HepG2 (cell line): Measurements from ENCODE around the gene COMT. TPM values are rescaled to one million over a fixed set of nuclear protein-coding genes. Genes with fewer than 3 reads are reported as not detected.

Experiments
- DPF2 ChIP-seq: sonication (generic); formaldehyde crosslinking; IDR thresholded peaks from 2 replicates; pipeline ENCODE4 v1.4.0; 2020; ENCODE audit warnings: mild to moderate bottlenecking, low read depth, missing genetic modification reagents, borderline replicate concordance
- FOXA1 ChIP-seq, 2 experiments: fragments of 450-650 bp in 1 of 2; sonication (generic) in 1 of 2; formaldehyde crosslinking in 1 of 2; IDR thresholded peaks; 2 replicates each; pipeline versions ENCODE4 v1.4.0 to v1.6.1; 2016 to 2020; ENCODE audit warnings: missing genetic modification reagents in 1 of 2
- FOXA3 ChIP-seq: IDR thresholded peaks from 2 replicates; pipeline ENCODE4 v1.6.1; 2016; ENCODE audit warnings: missing genetic modification reagents, missing compliant biosample characterization
- FOXO1 ChIP-seq: sonication (generic); formaldehyde crosslinking; IDR thresholded peaks from 2 replicates; pipeline ENCODE4 v1.4.0; 2020; ENCODE audit warnings: missing genetic modification reagents
- NFATC3 ChIP-seq: sonication (generic); formaldehyde crosslinking; IDR thresholded peaks from 2 replicates; pipeline ENCODE4 v1.5.1; 2020; ENCODE audit warnings: mild to moderate bottlenecking, missing genetic modification reagents
- POLR2AphosphoS5 ChIP-seq: IDR thresholded peaks from 2 replicates; pipeline ENCODE4 v1.6.1; 2012; ENCODE audit warnings: low read depth, low read length
- TP53 ChIP-seq: sonication (generic); formaldehyde crosslinking; conservative IDR thresholded peaks from 2 replicates; pipeline ENCODE4 v1.4.0; 2020; ENCODE audit warnings: missing genetic modification reagents
- ZBTB38 ChIP-seq: sonication (generic); formaldehyde crosslinking; IDR thresholded peaks from 2 replicates; pipeline ENCODE4 v1.5.1; 2020; ENCODE audit warnings: mild to moderate bottlenecking, missing genetic modification reagents
- ZKSCAN1 ChIP-seq: fragments of 150-350 bp; IDR thresholded peaks from 2 replicates; pipeline ENCODE4 v1.6.1; 2014; ENCODE audit warnings: low read length
- ZNF124 ChIP-seq: sonication (generic); formaldehyde crosslinking; IDR thresholded peaks from 2 replicates; pipeline ENCODE4 v1.4.0; 2020; ENCODE audit warnings: missing genetic modification reagents
- ZNF343 ChIP-seq: sonication (generic); formaldehyde crosslinking; IDR thresholded peaks from 2 replicates; pipeline ENCODE4 v1.4.0; 2020; ENCODE audit warnings: mild to moderate bottlenecking, missing genetic modification reagents
- polyA plus RNA-seq, 8 experiments: library from polyadenylated mRNA; depleted of rRNA in 3 of 8; stranded (reverse) in 7 of 8; unstranded in 1 of 8; fragments of >200 nt; fragmentation: Illumina TruSeq in 4 of 8; extraction: Trizol in 4 of 8; gene quantifications; 2 replicates each; pipeline versions ENCODE4 v1.2.1 to v1.2.3, GENCODE V29; 2011 to 2016; ENCODE audit warnings: low read depth in 4 of 8, missing spikeins in 1 of 8, mixed read lengths in 1 of 8; ENCODE audit not compliant: insufficient read depth in 1 of 8
- total RNA-seq, 5 experiments: library from RNA; depleted of rRNA; stranded (reverse); fragments of >200 nt; fragmentation: Illumina TruSeq; extraction: Trizol; gene quantifications; 2 replicates each; pipeline ENCODE4 v1.2.3, GENCODE V29; 2016; ENCODE audit warnings: low read depth in 1 of 5
- TF ChIP-seq, protein P1 (sequence below): sonication (generic); formaldehyde crosslinking; IDR thresholded peaks from 2 replicates; pipeline ENCODE4 v1.8.1; 2022; ENCODE audit warnings: low read depth, mild to moderate bottlenecking, missing genetic modification reagents
- TF ChIP-seq, protein P2 (sequence below): IDR thresholded peaks from 2 replicates; pipeline ENCODE4 v1.6.1; 2016
- TF ChIP-seq, protein P3 (sequence below), 2 experiments: sonication (generic) in 1 of 2; formaldehyde crosslinking in 1 of 2; IDR thresholded peaks; 2 replicates each; pipeline versions ENCODE4 v1.5.1 to v1.6.1; 2011 to 2020; ENCODE audit warnings: borderline replicate concordance in 1 of 2, low read depth in 1 of 2, low read length in 1 of 2, mild to moderate bottlenecking in 1 of 2, missing genetic modification reagents in 1 of 2, moderate library complexity in 1 of 2
- TF ChIP-seq, protein P4 (sequence below): IDR thresholded peaks from 2 replicates; pipeline ENCODE4 v1.6.1; 2012; ENCODE audit warnings: low read depth, low read length, improper control_type of control experiment
- TF ChIP-seq, protein P5 (sequence below): sonication (generic); formaldehyde crosslinking; IDR thresholded peaks from 2 replicates; pipeline ENCODE4 v1.4.0; 2020; ENCODE audit warnings: missing genetic modification reagents
- TF ChIP-seq, protein P6 (sequence below): sonication (generic); formaldehyde crosslinking; IDR thresholded peaks from 2 replicates; pipeline ENCODE4 v1.8.0; 2022; ENCODE audit warnings: mild to moderate bottlenecking, missing genetic modification reagents
- TF ChIP-seq, protein P7 (sequence below): IDR thresholded peaks from 2 replicates; pipeline ENCODE4 v1.6.1; 2012; ENCODE audit warnings: inconsistent platforms

The COMT gene
- total and polyA plus RNA-seq, 2 of the 13 experiments (the other 11 are each of a cell fraction or from before 2014, with no cell fraction given): 156 to 162 TPM

DNA sequence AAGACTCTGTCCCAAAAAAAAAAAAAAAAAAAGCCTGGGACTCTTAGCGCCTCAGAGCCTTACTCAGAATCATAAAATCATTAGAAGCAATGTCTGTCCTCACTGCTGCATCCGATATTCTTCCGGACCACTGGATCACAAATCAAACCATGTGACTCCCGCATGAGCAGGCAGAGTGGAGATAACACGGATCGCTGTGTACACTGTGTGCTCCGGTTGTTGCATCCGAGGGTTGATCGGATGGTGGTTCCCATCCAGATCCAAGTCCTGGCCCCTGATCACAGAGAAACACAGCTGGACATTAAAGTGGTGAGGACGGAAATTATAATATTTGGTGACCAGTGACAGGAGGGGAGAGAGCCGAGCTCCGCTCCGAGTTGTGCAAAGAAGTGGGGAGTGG, 9.8 kb downstream of the COMT start (continued):
- no peak for TF ChIP-seq TP53
- peak; percentile 59; the same call in 1 of the 2 replicates for TF ChIP-seq FOXA3 (CRISPR knock-in tag)
- no peak for TF ChIP-seq NFATC3 (CRISPR knock-in tag)
- no peak for TF ChIP-seq ZKSCAN1
- no peak for TF ChIP-seq ZNF343
- TF ChIP-seq POLR2AphosphoS5: 0 out of 2 replicates have a peak, but pooled peaks have one; percentile 12
- TF ChIP-seq, protein P1, sequence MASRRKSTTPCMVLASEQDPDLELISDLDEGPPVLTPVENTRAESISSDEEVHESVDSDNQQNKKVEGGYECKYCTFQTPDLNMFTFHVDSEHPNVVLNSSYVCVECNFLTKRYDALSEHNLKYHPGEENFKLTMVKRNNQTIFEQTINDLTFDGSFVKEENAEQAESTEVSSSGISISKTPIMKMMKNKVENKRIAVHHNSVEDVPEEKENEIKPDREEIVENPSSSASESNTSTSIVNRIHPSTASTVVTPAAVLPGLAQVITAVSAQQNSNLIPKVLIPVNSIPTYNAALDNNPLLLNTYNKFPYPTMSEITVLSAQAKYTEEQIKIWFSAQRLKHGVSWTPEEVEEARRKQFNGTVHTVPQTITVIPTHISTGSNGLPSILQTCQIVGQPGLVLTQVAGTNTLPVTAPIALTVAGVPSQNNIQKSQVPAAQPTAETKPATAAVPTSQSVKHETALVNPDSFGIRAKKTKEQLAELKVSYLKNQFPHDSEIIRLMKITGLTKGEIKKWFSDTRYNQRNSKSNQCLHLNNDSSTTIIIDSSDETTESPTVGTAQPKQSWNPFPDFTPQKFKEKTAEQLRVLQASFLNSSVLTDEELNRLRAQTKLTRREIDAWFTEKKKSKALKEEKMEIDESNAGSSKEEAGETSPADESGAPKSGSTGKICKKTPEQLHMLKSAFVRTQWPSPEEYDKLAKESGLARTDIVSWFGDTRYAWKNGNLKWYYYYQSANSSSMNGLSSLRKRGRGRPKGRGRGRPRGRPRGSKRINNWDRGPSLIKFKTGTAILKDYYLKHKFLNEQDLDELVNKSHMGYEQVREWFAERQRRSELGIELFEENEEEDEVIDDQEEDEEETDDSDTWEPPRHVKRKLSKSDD (CRISPR knock-in tag): 0 out of 2 replicates have a peak, but pooled peaks have one; percentile 2
- TF ChIP-seq, protein P2, sequence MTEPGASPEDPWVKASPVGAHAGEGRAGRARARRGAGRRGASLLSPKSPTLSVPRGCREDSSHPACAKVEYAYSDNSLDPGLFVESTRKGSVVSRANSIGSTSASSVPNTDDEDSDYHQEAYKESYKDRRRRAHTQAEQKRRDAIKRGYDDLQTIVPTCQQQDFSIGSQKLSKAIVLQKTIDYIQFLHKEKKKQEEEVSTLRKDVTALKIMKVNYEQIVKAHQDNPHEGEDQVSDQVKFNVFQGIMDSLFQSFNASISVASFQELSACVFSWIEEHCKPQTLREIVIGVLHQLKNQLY: peak; percentile 86
- TF ChIP-seq ZBTB38: peak; percentile 76
- TF ChIP-seq DPF2 (CRISPR knock-in tag): no peak
- TF ChIP-seq, protein P3, sequence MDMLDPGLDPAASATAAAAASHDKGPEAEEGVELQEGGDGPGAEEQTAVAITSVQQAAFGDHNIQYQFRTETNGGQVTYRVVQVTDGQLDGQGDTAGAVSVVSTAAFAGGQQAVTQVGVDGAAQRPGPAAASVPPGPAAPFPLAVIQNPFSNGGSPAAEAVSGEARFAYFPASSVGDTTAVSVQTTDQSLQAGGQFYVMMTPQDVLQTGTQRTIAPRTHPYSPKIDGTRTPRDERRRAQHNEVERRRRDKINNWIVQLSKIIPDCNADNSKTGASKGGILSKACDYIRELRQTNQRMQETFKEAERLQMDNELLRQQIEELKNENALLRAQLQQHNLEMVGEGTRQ (IDR thresholded peaks at IDR 0.05; ENCODE audit: low read depth, low read length): no peak
- TF ChIP-seq, protein P3 (CRISPR knock-in tag; IDR thresholded peaks at IDR 0.05; ENCODE audit: borderline replicate concordance): no peak
- 0 out of 2 replicates have a peak, but pooled peaks have one; percentile 7 for TF ChIP-seq ZNF124 (CRISPR knock-in tag)
- TF ChIP-seq FOXO1 (CRISPR knock-in tag): peak; percentile 14; the same call in 1 of the 2 replicates
- TF ChIP-seq, protein P4, sequence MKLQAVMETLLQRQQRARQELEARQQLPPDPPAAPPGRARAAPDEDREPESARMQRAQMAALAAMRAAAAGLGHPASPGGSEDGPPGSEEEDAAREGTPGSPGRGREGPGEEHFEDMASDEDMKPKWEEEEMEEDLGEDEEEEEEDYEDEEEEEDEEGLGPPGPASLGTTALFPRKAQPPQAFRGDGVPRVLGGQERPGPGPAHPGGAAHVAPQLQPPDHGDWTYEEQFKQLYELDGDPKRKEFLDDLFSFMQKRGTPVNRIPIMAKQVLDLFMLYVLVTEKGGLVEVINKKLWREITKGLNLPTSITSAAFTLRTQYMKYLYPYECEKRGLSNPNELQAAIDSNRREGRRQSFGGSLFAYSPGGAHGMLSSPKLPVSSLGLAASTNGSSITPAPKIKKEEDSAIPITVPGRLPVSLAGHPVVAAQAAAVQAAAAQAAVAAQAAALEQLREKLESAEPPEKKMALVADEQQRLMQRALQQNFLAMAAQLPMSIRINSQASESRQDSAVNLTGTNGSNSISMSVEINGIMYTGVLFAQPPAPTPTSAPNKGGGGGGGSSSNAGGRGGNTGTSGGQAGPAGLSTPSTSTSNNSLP: peak; percentile 28; the same call in 1 of the 2 replicates
- no peak for TF ChIP-seq FOXA1 (IDR thresholded peaks at IDR 0.05)
- TF ChIP-seq FOXA1 (CRISPR knock-in tag; IDR thresholded peaks at IDR 0.05): peak; percentile 77
- TF ChIP-seq, protein P5, sequence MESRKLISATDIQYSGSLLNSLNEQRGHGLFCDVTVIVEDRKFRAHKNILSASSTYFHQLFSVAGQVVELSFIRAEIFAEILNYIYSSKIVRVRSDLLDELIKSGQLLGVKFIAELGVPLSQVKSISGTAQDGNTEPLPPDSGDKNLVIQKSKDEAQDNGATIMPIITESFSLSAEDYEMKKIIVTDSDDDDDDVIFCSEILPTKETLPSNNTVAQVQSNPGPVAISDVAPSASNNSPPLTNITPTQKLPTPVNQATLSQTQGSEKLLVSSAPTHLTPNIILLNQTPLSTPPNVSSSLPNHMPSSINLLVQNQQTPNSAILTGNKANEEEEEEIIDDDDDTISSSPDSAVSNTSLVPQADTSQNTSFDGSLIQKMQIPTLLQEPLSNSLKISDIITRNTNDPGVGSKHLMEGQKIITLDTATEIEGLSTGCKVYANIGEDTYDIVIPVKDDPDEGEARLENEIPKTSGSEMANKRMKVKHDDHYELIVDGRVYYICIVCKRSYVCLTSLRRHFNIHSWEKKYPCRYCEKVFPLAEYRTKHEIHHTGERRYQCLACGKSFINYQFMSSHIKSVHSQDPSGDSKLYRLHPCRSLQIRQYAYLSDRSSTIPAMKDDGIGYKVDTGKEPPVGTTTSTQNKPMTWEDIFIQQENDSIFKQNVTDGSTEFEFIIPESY: peak; percentile 19; the same call in 1 of the 2 replicates
- TF ChIP-seq, protein P6, sequence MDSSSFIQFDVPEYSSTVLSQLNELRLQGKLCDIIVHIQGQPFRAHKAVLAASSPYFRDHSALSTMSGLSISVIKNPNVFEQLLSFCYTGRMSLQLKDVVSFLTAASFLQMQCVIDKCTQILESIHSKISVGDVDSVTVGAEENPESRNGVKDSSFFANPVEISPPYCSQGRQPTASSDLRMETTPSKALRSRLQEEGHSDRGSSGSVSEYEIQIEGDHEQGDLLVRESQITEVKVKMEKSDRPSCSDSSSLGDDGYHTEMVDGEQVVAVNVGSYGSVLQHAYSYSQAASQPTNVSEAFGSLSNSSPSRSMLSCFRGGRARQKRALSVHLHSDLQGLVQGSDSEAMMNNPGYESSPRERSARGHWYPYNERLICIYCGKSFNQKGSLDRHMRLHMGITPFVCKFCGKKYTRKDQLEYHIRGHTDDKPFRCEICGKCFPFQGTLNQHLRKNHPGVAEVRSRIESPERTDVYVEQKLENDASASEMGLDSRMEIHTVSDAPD: peak; percentile 0; the same call in 1 of the 2 replicates
- TF ChIP-seq, protein P7, sequence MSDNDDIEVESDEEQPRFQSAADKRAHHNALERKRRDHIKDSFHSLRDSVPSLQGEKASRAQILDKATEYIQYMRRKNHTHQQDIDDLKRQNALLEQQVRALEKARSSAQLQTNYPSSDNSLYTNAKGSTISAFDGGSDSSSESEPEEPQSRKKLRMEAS: peak; percentile 3; the same call in 1 of the 2 replicates
